ENCODE measurements around the gene ACER2. TPM values are rescaled to one million over a fixed set of nuclear protein-coding genes. Genes with fewer than 3 reads are reported as not detected.
"Not testable (repeated sequence)": the region's sequence is repeated elsewhere in the genome, so short reads cannot be mapped to it uniquely, and the experiment has no call there.

ACER2 gene
- total RNA-seq, 1 donor from 2014 or later, result 7.4 TPM

- no peak overlapping the region for H2AFZ ChIP-seq (ENCODE audit: low read depth, low read length)
- H3K36me3 ChIP-seq (ENCODE audit: insufficient read depth, low read length), result peaks cover 27% of the 10 kb centered on the region
- peaks cover 8% of the 10 kb centered on the region for H3K4me1 ChIP-seq (ENCODE audit: insufficient read depth, low read length)
- H3K27me3 Mint-ChIP-seq (ENCODE audit: low read depth, unreplicated experiment), result no peaks in the 10 kb centered on the region
- H4K20me1 ChIP-seq (ENCODE audit: insufficient read depth, low read length), result peaks cover 30% of the 10 kb centered on the region
- H3K27me3 ChIP-seq (ENCODE audit: insufficient read depth, low read length), result no peaks in the 10 kb centered on the region
- H3K4me3 Mint-ChIP-seq (ENCODE audit: unreplicated experiment), result peak overlapping the region; percentile 99
- no peak overlapping the region for H3K27ac ChIP-seq (ENCODE audit: low read depth, low read length)
- H3K36me3 Mint-ChIP-seq (ENCODE audit: low read depth, unreplicated experiment), result peaks cover 23% of the 10 kb centered on the region
- H3K9ac ChIP-seq (ENCODE audit: low read length), result no peak overlapping the region
- no peak overlapping the region for H3K4me3 ChIP-seq (ENCODE audit: insufficient read depth, low read depth, low read length)
- H3K4me2 ChIP-seq (ENCODE audit: low read length), result no peak overlapping the region
- no peak for DNase-seq (ENCODE audit: low read depth)
- no peaks in the 10 kb centered on the region for H3K9me3 Mint-ChIP-seq (ENCODE audit: unreplicated experiment)
- no peaks in the 10 kb centered on the region for H3K9me3 ChIP-seq (ENCODE audit: insufficient read depth, low read depth, low read length)
- TF ChIP-seq EZH2 (IDR thresholded peaks at IDR 0.05; ENCODE audit: insufficient read depth, low read length), result no peak
- no peak for TF ChIP-seq CTCF (IDR thresholded peaks at IDR 0.05; ENCODE audit: insufficient read depth, low read depth, low read length)
- no peak overlapping the region for H3K27ac Mint-ChIP-seq (ENCODE audit: unreplicated experiment)
- H3K4me1 Mint-ChIP-seq (ENCODE audit: low read depth, unreplicated experiment), result peaks cover 14% of the 10 kb centered on the region
- FAIRE-seq, result no peak
- peaks cover 34% of the 10 kb centered on the region for H3K79me2 ChIP-seq (ENCODE audit: insufficient read depth, low read length)
Measured at GRCh38 chr9:19381656-19382055, 27.2 kb upstream of the ACER2 start.

GRCh38 chr9:19385212-19385611 lies 23.6 kb upstream of the ACER2 start:
- not testable (repeated sequence) for H2AFZ ChIP-seq (ENCODE audit: low read depth, low read length); H3K79me2 ChIP-seq (ENCODE audit: insufficient read depth, low read length); H3K9ac ChIP-seq (ENCODE audit: low read length); H3K4me2 ChIP-seq (ENCODE audit: low read length); FAIRE-seq; H3K27me3 ChIP-seq (ENCODE audit: insufficient read depth, low read length); H3K9me3 ChIP-seq (ENCODE audit: insufficient read depth, low read depth, low read length); H3K27me3 Mint-ChIP-seq (ENCODE audit: low read depth, unreplicated experiment); H3K27ac Mint-ChIP-seq (ENCODE audit: unreplicated experiment); H3K4me1 Mint-ChIP-seq (ENCODE audit: low read depth, unreplicated experiment); H3K36me3 ChIP-seq (ENCODE audit: insufficient read depth, low read length); H3K4me1 ChIP-seq (ENCODE audit: insufficient read depth, low read length); H3K9me3 Mint-ChIP-seq (ENCODE audit: unreplicated experiment); H3K4me3 ChIP-seq (ENCODE audit: insufficient read depth, low read depth, low read length); H3K27ac ChIP-seq (ENCODE audit: low read depth, low read length); H4K20me1 ChIP-seq (ENCODE audit: insufficient read depth, low read length); H3K36me3 Mint-ChIP-seq (ENCODE audit: low read depth, unreplicated experiment); H3K4me3 Mint-ChIP-seq (ENCODE audit: unreplicated experiment); DNase-seq (ENCODE audit: low read depth)

- no peaks in the 10 kb centered on the region for H3K27me3 Mint-ChIP-seq (ENCODE audit: low read depth, unreplicated experiment)
Measured at GRCh38 chr9:19385786-19386501, 22.9 kb upstream of the ACER2 start.

More at GRCh38 chr9:19385786-19386501, 22.9 kb upstream of the ACER2 start:
- Histone ChIP-seq H2AFZ (ENCODE audit: low read depth, low read length) (no peak overlapping the region), H3K4me3 (ENCODE audit: insufficient read depth, low read depth, low read length) (no peak overlapping the region), H3K4me2 (ENCODE audit: low read length) (no peak overlapping the region), H3K4me1 (ENCODE audit: insufficient read depth, low read length) (no peaks in the 10 kb centered on the region), H3K27me3 (ENCODE audit: insufficient read depth, low read length) (no peaks in the 10 kb centered on the region), H3K9me3 (ENCODE audit: insufficient read depth, low read depth, low read length) (no peaks in the 10 kb centered on the region), H3K9ac (ENCODE audit: low read length) (no peak overlapping the region), H4K20me1 (ENCODE audit: insufficient read depth, low read length) (no peaks in the 10 kb centered on the region), H3K79me2 (ENCODE audit: insufficient read depth, low read length) (no peaks in the 10 kb centered on the region), H3K27ac (ENCODE audit: low read depth, low read length) (no peak overlapping the region), H3K36me3 (ENCODE audit: insufficient read depth, low read length) (no peaks in the 10 kb centered on the region)
- no peak overlapping the region for H3K27ac Mint-ChIP-seq (ENCODE audit: unreplicated experiment)
- no peak for TF ChIP-seq EZH2 (IDR thresholded peaks at IDR 0.05; ENCODE audit: insufficient read depth, low read length)
- TF ChIP-seq CTCF (IDR thresholded peaks at IDR 0.05; ENCODE audit: insufficient read depth, low read depth, low read length), result no peak
- FAIRE-seq (no peak), DNase-seq (ENCODE audit: low read depth) (no peak)
- peaks cover 4% of the 10 kb centered on the region for H3K4me1 Mint-ChIP-seq (ENCODE audit: low read depth, unreplicated experiment)
- H3K4me3 Mint-ChIP-seq (ENCODE audit: unreplicated experiment), result no peak overlapping the region
- peaks cover 4% of the 10 kb centered on the region for H3K9me3 Mint-ChIP-seq (ENCODE audit: unreplicated experiment)
- H3K36me3 Mint-ChIP-seq (ENCODE audit: low read depth, unreplicated experiment), result no peaks in the 10 kb centered on the region

All from astrocyte (in vitro differentiated cells and primary cell).